ENCODE results near the gene KCNK2. TPM values are rescaled to one million over a fixed set of nuclear protein-coding genes. Genes with fewer than 3 reads are reported as not detected.

The KCNK2 gene
- total and polyA plus RNA-seq, 2 of the 4 experiments (the other 2 are of a cell fraction), result 45.9 to 86.9 TPM

DNA sequence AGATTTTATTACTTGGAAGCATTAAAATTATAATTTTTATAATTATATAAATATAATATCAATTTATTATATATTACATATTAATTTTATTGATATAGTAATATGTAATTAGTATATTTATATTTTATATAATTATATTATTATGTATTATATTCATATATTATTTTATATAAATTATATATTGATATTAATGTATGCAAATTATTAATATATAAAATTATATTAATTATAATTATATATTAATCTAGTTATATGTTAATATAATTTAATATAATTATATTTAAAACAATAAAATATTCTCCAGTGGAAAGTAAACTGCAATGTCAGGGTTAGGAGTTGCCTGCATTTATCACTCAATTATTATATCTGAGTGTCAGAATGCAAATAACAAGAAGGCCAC is 48.8 kb downstream of the KCNK2 start:
- H3K79me1 ChIP-seq (ENCODE audit: low read depth in 1 of 2, low read length in 2 of 2), result peaks cover 0 to 9% of the 10 kb centered on the region in 2 experiments; a peak in 3 of 4 replicates
- H3K9ac ChIP-seq (ENCODE audit: low read depth, low read length), result no peak overlapping the region
- no peak overlapping the region for H3K23ac ChIP-seq (ENCODE audit: low read depth, low read length)
- H2AK9ac ChIP-seq (replicated peaks; ENCODE audit: low read depth, low read length, poor library complexity), result no peak overlapping the region
- no peak overlapping the region for H3K14ac ChIP-seq (replicated peaks; ENCODE audit: low read depth, low read length)
- dilution Hi-C loops (cut with HindIII; ENCODE audit: low sequenced_read_pairs, unreplicated experiment), result no loop called here
- no peaks in the 10 kb centered on the region for H3K9me3 ChIP-seq (ENCODE audit: control insufficient read depth, insufficient read depth, low read length)
- CTCF ChIA-PET, result no interaction called here
- no peak overlapping the region for H4K5ac ChIP-seq (ENCODE audit: low read depth, low read length)
- no peak overlapping the region for H3K4me2 ChIP-seq (ENCODE audit: low read depth, low read length)
- no peak for TF ChIP-seq SMC3 (IDR thresholded peaks at IDR 0.05; ENCODE audit: low read depth, low read length)
- H3K36me3 ChIP-seq (ENCODE audit: control insufficient read depth, insufficient read depth, low read length), result no peaks in the 10 kb centered on the region
- POLR2A ChIA-PET (ENCODE audit: unreplicated experiment), result no interaction called here
- in situ Hi-C loops (cut with MboI; ENCODE audit: low sequenced_read_pairs), result no loop called here
- intact Hi-C loops (cut with micrococcal nuclease), result no loop called here
- no peak overlapping the region for H3K4me3 ChIP-seq (ENCODE audit: insufficient read depth, low read depth, low read length)
- no peak overlapping the region for H2BK5ac ChIP-seq (ENCODE audit: low read depth, low read length, poor library complexity, severe bottlenecking)
- H3K4ac ChIP-seq (ENCODE audit: low read depth, low read length), result no peak overlapping the region
- no peaks in the 10 kb centered on the region for H3K9me1 ChIP-seq (ENCODE audit: insufficient read depth, low read length)
- no peak overlapping the region for H4K91ac ChIP-seq (ENCODE audit: insufficient read depth, low read depth, low read length)
- ATAC-seq (ENCODE audit: low read depth) (no peak), DNase-seq (no peak)
- H2AFZ ChIP-seq (replicated peaks; ENCODE audit: low read length, poor library complexity), result no peak overlapping the region
- no peak overlapping the region for H2BK120ac ChIP-seq (ENCODE audit: low read depth, low read length)
- no peaks in the 10 kb centered on the region for H3K27me3 ChIP-seq (ENCODE audit: control insufficient read depth, insufficient read depth, low read length)
- H3K4me1 ChIP-seq (ENCODE audit: control insufficient read depth, insufficient read depth, low read length), result peaks cover 3% of the 10 kb centered on the region
- H4K8ac ChIP-seq (ENCODE audit: low read depth in 2 of 2, low read length in 2 of 2), result no peak overlapping the region
- no peak overlapping the region for H2BK20ac ChIP-seq (ENCODE audit: low read depth, low read length)
- no peak overlapping the region for H3K56ac ChIP-seq (ENCODE audit: extremely low read depth, insufficient read depth, low read length)
- BruUV-seq (replicated peaks), result no TSS peak
- no peak overlapping the region for H2AK5ac ChIP-seq (ENCODE audit: low read depth, low read length)
- no peak overlapping the region for H2BK15ac ChIP-seq (ENCODE audit: low read depth, low read length)
- H3K18ac ChIP-seq (ENCODE audit: low read depth, low read length), result no peak overlapping the region
- no peak overlapping the region for H3K27ac ChIP-seq (ENCODE audit: insufficient read depth, low read length)
- H4K20me1 ChIP-seq (ENCODE audit: insufficient read depth, low read length), result no peaks in the 10 kb centered on the region
